HG03575 (cell line): ENCODE results near the gene SC5D.

Experiments
- ATAC-seq: cut with Tn5 transposase; IDR thresholded peaks from one replicate; pipeline ENCODE4 v1.9.1; 2021; ENCODE audit not compliant: unreplicated experiment, insufficient number of reproducible peaks, low FRiP score; ENCODE audit errors: extremely low read depth

Gene SC5D, protein sequence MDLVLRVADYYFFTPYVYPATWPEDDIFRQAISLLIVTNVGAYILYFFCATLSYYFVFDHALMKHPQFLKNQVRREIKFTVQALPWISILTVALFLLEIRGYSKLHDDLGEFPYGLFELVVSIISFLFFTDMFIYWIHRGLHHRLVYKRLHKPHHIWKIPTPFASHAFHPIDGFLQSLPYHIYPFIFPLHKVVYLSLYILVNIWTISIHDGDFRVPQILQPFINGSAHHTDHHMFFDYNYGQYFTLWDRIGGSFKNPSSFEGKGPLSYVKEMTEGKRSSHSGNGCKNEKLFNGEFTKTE

GRCh38 chr11:121292495-121293287 lies at the start of gene SC5D:
Gene SC5D (plus strand): TSS chr11:121292771. CDS start chr11:121303376, 10,605 bp downstream.
- ATAC-seq, result peak; percentile 56

DNA sequence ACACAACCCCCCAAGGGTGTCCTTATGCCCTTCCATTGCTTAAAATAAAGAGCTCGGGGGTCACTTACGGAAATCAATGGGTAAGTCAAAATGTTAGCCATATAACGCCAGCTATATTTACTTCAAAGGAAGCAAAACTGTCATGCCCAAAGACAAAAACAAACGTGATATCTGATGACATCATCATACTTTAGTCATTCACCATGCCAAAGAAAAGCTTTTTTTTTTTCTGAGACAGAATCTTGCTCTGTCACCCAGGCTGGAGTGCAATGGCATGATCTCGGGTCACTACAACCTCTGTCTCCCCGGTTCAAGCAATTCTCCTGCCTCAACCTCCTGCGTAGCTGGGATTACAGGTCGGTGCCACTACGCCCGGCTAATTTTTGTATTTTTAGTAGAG lies 47.7 kb upstream of the SC5D start:
- no peak for ATAC-seq

DNA sequence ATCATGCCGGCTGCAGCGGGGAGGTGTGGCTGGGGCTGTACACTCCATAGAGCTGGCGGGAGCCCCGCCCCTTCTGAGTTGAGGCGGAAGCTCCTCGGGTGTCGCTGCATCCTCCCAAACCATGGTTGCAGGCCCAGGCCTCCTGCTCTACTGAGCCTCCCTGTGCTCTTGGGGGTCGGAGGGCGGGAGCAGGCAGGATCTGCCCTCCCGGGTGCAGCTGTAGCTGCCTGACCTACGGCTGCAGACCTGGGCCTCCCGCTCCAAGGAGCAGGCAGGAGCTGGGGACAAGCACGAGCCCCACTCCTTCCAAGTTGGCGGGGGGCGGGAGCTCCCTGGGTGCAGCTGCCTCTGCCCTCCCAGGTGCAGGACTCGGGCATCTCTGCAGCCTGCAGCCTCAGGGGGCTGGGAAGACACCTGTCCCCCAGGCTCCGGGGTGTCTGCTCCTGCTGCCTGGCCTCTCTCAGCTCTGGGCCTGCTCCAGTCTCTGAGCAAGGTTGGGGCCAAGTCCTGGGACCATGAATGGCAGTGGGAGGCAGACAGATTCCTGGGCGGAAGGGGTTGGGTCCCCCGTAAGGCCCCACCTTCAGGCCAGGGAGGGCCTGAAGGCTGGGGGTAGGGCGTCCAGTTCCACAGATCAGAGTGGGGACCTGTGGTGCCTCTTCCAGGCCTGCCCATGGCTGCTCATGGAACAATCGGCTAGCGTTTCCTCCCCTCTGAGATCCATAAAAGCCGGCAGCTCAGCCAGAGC lies 46.4 kb upstream of the SC5D start:
- no peak for ATAC-seq

DNA sequence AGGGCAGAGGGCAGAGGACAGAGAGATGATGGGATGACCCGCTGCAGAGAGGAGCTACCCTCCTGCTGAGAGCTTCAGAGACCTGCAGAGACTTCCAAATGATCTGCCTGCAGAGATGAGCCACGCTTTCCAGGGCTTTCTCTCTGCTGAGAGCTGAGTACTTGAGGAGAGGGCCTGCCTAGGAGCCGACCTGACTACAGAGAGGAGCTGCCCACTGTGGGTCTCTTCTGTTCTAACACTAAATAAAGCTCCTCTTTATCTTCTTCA lies 45.9 kb upstream of the SC5D start:
- no peak for ATAC-seq

DNA sequence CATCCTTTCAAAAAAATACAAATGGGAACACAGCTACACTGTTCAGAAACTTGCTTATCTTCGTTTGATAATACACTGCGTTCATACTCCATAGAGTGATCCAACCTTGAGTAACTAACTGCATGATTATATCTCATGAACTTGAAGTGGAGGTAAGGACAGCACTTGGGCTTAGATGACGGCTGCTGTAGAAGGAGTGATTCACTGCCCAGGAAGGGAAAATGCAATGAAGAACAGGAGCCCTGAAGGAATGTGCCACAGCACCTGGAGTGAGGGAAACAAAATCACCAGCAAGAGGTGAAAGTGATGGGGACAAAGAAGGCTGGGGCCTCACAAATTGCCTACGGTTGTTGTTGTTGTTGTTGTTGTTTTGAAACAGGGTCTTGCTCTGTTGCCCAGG lies 44.1 kb upstream of the SC5D start:
- ATAC-seq, result no peak

- ATAC-seq, result no peak
Measured at GRCh38 chr11:121249039-121249663, 43.4 kb upstream of the SC5D start.

- no peak for ATAC-seq
Measured at GRCh38 chr11:121250843-121251242, 41.7 kb upstream of the SC5D start.

DNA sequence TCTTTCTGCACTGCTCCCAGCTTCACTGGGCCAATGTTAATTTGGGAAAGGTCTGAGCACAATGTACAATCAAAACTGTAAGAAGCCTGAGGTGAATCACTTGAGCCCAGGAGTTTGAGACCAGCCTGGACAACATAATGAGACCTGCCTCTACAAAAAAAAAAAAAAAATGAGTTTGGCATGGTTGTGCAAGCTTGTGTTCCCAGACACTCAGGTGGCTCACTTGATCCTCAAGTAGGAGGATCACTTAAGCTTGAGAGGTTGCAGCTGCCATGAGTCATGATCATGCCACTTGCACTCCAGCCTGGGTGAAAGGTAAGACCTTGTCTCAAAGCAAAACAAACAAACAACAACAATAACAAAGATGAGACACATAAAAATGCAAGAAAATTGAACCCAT lies 38.6 kb upstream of the SC5D start:
- ATAC-seq, result no peak

- ATAC-seq, result no peak
Measured at GRCh38 chr11:121254756-121255155, 37.8 kb upstream of the SC5D start.

- ATAC-seq, result no peak
Measured at GRCh38 chr11:121255473-121256125, 37.0 kb upstream of the SC5D start.

GRCh38 chr11:121257289-121257688 lies 35.3 kb upstream of the SC5D start:
- ATAC-seq, result no peak

- ATAC-seq, result no peak
Measured at GRCh38 chr11:121257976-121258375, 34.6 kb upstream of the SC5D start.

GRCh38 chr11:121265586-121265985 lies 27.0 kb upstream of the SC5D start:
- no peak for ATAC-seq

GRCh38 chr11:121268581-121268980 lies 24.0 kb upstream of the SC5D start:
- ATAC-seq, result no peak

GRCh38 chr11:121270001-121270678 lies 22.4 kb upstream of the SC5D start:
- ATAC-seq, result no peak

DNA sequence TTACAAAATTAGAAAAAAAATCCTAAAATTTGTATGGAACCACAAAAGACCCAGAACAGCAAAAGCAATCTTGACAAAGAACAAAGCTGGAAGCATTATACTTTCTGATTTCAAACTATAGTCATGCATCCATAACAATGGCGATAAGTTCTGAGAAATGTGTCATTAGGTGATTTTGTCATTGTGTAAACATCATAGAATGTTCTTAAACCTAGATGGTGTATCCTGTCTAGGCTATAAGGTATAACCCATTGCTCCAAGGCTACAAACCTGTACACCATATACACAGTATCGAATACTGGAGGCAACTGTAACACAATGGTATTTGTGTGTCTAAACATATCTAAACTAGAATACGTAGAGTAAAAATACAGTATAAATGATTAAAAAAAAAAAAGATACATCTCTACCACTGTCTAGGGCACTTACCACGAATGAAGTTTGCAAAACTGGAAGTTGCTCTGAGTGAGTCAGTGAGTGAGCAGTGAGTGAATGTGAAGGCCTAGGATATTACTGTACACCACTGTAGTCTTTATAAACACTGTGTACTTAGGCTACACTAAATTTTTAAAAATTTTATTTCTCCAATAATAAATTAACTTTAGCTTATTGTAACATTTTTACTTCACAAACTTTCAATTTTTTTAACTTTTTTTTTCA lies 18.1 kb upstream of the SC5D start:
- ATAC-seq, result no peak

DNA sequence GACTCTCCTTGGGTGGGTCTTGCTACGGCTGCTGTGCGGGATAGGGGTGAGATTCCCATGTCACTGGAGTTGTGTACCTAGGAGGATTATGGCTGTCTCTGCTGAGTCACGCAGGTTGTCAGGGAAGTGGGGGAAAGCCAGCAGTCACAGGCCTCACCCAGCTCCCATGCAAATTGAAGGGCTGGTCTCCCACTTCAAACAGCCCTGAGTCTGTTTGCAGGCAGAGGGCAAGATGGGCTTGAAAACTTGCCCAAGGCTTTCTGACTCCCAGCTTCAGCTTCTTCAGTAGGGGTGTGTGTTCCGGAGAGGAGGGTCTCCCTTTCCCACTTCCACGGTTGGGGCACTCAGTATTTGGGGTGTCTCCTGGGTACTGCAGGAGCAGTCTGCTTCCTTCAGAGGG lies 10.9 kb upstream of the SC5D start:
- no peak for ATAC-seq

DNA sequence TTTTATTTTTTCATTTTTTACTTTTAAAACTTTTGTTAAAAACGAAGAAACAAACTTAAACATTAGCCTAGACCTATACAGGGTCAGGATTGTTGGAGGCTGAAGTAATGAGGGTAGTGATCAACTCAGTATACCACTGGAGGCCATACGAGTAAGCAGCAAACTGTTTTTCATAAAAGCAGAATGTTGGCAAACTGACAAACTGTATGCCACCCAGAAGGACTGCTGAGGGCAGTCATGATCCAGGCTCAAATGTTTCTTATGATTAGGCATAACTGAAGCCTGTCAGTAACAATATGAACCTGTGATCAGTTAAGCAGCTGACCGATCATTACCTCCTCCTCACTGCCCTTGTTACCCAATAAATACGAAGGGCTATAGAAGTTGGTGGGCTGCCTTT lies 10.2 kb upstream of the SC5D start:
- no peak for ATAC-seq
